ENCODE data around the gene GOLGA6L7. TPM values are rescaled to one million over a fixed set of nuclear protein-coding genes. Genes with fewer than 3 reads are reported as not detected.
"Not testable (repeated sequence)": the region's sequence is repeated elsewhere in the genome, so short reads cannot be mapped to it uniquely, and the experiment has no call there.

GOLGA6L7 gene
- total RNA-seq, 4 donors from 2014 or later = not detected

DNA sequence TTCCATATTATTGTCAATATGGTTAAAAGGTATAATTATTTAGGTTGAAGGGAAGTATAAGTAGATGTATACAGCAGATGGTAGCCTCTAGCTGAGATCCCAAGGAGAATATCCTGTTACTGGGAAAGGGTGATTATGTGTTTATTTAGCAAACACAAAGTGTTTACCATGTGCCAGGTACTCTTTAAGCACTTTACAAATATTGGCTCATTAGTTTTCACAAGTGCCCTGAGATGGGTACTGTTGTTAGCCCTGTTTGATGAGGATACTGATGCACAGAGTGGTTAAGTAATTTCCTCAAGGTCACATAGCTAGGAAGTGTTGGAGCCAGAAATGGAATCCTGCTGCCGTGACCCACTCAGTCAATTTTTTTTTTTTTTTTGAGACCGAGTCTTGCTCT, 48.1 kb downstream of the GOLGA6L7 start:
- intact Hi-C loops (cut with DNase I); H3K27ac ChIP-seq: not testable (repeated sequence)
- WGBS, 2 donors = 67 to 71% methylated on average over 1 to 2 of the region's 2 CpGs

DNA sequence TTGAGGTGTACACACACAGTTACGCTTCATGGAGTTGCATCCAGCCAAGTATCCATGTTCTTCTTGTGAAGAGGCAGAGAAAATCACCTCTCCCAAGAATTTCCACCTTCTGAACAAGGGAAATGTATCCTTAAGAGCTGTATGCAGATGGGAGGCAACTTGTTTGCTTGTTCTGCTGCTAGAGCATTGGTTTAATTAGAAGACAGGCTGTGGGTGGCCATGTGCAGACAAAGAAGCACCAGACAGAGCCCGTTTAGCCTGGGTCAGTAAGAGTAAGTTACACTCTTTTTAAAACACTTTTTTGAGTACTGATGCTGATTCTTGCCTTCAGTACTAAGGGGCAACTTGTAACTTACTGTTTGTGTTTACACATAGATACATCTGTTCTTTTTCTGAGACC, 50.2 kb downstream of the GOLGA6L7 start:
- H3K27ac ChIP-seq; H3K4me1 ChIP-seq; H3K36me3 ChIP-seq; H3K4me3 ChIP-seq; intact Hi-C loops (cut with DNase I); H3K27me3 ChIP-seq; DNase-seq; H3K9me3 ChIP-seq: not testable (repeated sequence)
- 56 to 100% methylated on average over 1 to 2 of the region's 2 CpGs for WGBS, 2 donors

More for the DNA sequence above, 48.1 kb downstream of the GOLGA6L7 start:
- H3K27me3 ChIP-seq, H3K4me3 ChIP-seq, H3K4me1 ChIP-seq, DNase-seq, H3K9me3 ChIP-seq, H3K36me3 ChIP-seq: not testable (repeated sequence)

DNA sequence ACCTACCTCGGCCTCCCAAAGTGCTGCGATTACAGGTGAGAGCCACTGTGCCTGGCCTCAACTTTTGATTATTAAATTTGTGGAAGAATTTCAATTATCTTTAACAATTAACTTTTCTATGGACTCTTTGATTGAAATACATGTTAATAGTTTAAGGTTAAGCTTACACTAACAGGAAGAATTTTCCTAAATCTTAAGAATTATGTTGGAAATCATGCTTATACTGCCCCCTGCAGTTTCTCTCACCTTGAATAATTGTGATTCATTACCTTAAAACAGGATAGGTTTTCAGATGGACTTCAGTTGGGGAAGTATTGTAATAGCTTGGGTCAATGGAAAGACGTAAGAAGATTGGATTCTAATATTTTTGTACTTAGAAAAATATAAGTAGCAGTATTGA, 54.2 kb downstream of the GOLGA6L7 start:
- DNase-seq; H3K36me3 ChIP-seq; H3K9me3 ChIP-seq; H3K4me1 ChIP-seq; intact Hi-C loops (cut with DNase I); H3K27ac ChIP-seq; H3K4me3 ChIP-seq: not testable (repeated sequence)
- peaks cover 0 to 23% (median 0%) of the 10 kb centered on the region in 4 donors for H3K27me3 ChIP-seq
- 73 to 74% methylated on average over 2 to 3 of the region's 3 CpGs for WGBS, 2 donors
- TF ChIP-seq, protein P1, sequence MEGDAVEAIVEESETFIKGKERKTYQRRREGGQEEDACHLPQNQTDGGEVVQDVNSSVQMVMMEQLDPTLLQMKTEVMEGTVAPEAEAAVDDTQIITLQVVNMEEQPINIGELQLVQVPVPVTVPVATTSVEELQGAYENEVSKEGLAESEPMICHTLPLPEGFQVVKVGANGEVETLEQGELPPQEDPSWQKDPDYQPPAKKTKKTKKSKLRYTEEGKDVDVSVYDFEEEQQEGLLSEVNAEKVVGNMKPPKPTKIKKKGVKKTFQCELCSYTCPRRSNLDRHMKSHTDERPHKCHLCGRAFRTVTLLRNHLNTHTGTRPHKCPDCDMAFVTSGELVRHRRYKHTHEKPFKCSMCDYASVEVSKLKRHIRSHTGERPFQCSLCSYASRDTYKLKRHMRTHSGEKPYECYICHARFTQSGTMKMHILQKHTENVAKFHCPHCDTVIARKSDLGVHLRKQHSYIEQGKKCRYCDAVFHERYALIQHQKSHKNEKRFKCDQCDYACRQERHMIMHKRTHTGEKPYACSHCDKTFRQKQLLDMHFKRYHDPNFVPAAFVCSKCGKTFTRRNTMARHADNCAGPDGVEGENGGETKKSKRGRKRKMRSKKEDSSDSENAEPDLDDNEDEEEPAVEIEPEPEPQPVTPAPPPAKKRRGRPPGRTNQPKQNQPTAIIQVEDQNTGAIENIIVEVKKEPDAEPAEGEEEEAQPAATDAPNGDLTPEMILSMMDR (IDR thresholded peaks at IDR 0.05) = peak in 1 of 6 experiments; percentile 7

Other genes starting within 250 kb of the GOLGA6L7 start
- under 1 TPM in 1 of 4 donors, not detected in 3; 0.57 TPM for gene GOLGA8M, start 136.2 kb downstream of the GOLGA6L7 start, total RNA-seq
- 1 to 10 TPM in 3 of 4 donors, under 1 TPM in 1; 0.82 to 9.9 (median 1.6) TPM for gene APBA2, start 37.3 kb upstream of the GOLGA6L7 start, total RNA-seq